Uterus (tissue), 4 donors: ENCODE results near the gene PIK3C3. TPM values are rescaled to one million over a fixed set of nuclear protein-coding genes. Genes with fewer than 3 reads are reported as not detected.

Experiments
- DNase-seq, 2 donors: peaks; one replicate each; pipeline ENCODE4 v3.0.0-alpha.2; 2019 to 2020
- H3K27ac ChIP-seq, 2 donors: fragments of 200-600 bp; sonication (generic); 1 replicate in 1 of 2; 2 replicates in 1 of 2; pipeline ENCODE4 v1.5.1; 2016 to 2018
- H3K27me3 ChIP-seq, 2 donors: fragments of 200-600 bp; sonication (generic); one replicate each; pipeline ENCODE4 v1.5.1; 2018 to 2019; ENCODE audit warnings: control low read depth in 1 of 2
- H3K36me3 ChIP-seq, 2 donors: fragments of 200-600 bp; sonication (generic); one replicate each; pipeline ENCODE4 v1.5.1; 2019; ENCODE audit warnings: control low read depth in 1 of 2
- H3K4me1 ChIP-seq, 2 donors: fragments of 200-600 bp; sonication (generic); one replicate each; pipeline ENCODE4 v1.5.1; 2018 to 2019; ENCODE audit warnings: control low read depth in 1 of 2
- H3K4me3 ChIP-seq, 2 donors: fragments of 200-600 bp; sonication (generic); 1 replicate in 1 of 2; 2 replicates in 1 of 2; pipeline ENCODE4 v1.5.1; 2018 to 2019; ENCODE audit warnings: mild to moderate bottlenecking in 1 of 2
- H3K9me3 ChIP-seq, 2 donors: fragments of 200-600 bp; sonication (generic); one replicate each; pipeline ENCODE4 v1.5.1; 2019; ENCODE audit warnings: control low read depth in 1 of 2
- POLR2A ChIP-seq, 2 donors: fragments of 450-650 bp; IDR thresholded peaks; one replicate each; pipeline ENCODE4 v1.6.1; 2016; ENCODE audit warnings: antibody characterized with exemption in 2 of 2, mild to moderate bottlenecking in 1 of 2, moderate library complexity in 1 of 2
- intact Hi-C: fragments of 100-400 bp; cut with DNase I; formaldehyde crosslinking; loops from one replicate; pipeline ENCODE4 v1.15.1; 2023; ENCODE audit warnings: low total_unique reads
- total RNA-seq, 4 donors: library from RNA; depleted of rRNA in 3 of 4; stranded (reverse); fragments of >200 nt in 3 of 4; gene quantifications; one replicate each; pipeline versions ENCODE4 v1.1.0 to v1.2.4, GENCODE V29; 2014 to 2023
- TF ChIP-seq, protein P1 (sequence below), 4 experiments: fragments of 200-600 bp in 2 of 4; fragments of 450-650 bp in 2 of 4; sonication (generic) in 2 of 4; IDR thresholded peaks; one replicate each; pipeline ENCODE4 v1.5.1; 2016 to 2019; ENCODE audit warnings: antibody characterized with exemption in 4 of 4, mild to moderate bottlenecking in 2 of 4, moderate library complexity in 1 of 4
- donor health status: DM: yes; HTN: yes; CAD: no.

The PIK3C3 gene
- total RNA-seq, 4 donors from 2014 or later: 57.6 to 114 (median 82.2) TPM

DNA sequence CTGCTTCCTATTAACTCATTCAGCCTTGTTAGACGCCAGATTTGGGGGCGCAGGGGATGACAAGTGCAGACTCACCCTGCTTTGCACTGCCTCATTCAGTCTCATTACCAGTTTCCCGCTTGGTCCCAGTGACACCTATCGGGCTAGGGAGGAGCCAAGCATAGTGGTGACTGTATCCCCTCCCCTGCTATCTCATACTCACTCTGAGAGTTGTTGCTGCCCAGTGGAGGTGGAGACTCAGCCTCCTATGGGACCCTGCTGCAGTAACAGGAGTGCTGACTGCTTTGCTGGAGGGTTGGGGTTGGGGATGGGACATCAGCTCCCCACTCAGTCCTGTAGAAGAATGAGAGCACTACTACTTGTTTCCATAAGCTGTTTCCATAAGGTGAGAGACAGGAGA, 21.3 kb upstream of the PIK3C3 start:
- Histone ChIP-seq H3K4me1 (no peaks in the 10 kb centered on the region), H3K27ac (no peak overlapping the region), H3K9me3 (no peaks in the 10 kb centered on the region), H3K4me3 (no peak overlapping the region), H3K27me3 (no peaks in the 10 kb centered on the region), H3K36me3 (no peaks in the 10 kb centered on the region)
- DNase-seq: no peak
- TF ChIP-seq POLR2A (IDR thresholded peaks at IDR 0.05): no peak
- TF ChIP-seq, protein P1, sequence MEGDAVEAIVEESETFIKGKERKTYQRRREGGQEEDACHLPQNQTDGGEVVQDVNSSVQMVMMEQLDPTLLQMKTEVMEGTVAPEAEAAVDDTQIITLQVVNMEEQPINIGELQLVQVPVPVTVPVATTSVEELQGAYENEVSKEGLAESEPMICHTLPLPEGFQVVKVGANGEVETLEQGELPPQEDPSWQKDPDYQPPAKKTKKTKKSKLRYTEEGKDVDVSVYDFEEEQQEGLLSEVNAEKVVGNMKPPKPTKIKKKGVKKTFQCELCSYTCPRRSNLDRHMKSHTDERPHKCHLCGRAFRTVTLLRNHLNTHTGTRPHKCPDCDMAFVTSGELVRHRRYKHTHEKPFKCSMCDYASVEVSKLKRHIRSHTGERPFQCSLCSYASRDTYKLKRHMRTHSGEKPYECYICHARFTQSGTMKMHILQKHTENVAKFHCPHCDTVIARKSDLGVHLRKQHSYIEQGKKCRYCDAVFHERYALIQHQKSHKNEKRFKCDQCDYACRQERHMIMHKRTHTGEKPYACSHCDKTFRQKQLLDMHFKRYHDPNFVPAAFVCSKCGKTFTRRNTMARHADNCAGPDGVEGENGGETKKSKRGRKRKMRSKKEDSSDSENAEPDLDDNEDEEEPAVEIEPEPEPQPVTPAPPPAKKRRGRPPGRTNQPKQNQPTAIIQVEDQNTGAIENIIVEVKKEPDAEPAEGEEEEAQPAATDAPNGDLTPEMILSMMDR (IDR thresholded peaks at IDR 0.05): no peak
- intact Hi-C loops: no loop called here

DNA sequence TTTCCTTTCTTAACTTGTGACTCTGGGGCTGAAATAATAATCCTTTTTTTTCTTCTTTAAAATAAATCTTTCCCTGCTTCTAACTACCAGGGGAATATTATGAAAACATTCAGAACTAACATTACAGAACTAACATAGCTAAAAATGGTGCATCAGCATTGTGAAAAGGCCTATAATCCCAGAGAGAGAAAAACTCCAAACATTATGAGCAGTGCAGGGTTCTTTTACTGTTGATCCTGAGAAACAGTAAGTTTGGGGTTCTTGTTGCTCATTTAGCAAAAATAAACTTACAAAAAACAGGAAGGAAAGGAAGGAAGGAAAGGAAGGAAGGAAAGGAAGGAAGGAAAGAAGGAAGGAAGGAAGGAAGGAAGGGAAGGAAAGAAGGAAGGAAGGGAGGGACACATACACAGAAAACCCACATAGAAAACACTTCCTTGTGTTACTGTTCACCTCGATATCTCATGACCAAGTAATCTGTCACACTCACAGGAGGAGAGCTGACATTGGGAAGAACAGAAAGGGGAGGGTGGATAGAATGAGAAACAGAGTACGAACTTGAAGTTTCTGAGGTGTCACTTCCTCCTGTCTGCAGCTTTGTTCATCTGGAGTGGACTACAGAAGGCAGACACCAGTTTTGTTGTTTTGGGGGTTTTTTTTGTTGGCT, 18.4 kb upstream of the PIK3C3 start:
- intact Hi-C loops: no loop called here
- Histone ChIP-seq H3K27me3 (no peaks in the 10 kb centered on the region), H3K4me3 (no peak overlapping the region), H3K27ac (no peak overlapping the region), H3K36me3 (no peaks in the 10 kb centered on the region), H3K9me3 (no peaks in the 10 kb centered on the region), H3K4me1 (no peaks in the 10 kb centered on the region)
- TF ChIP-seq, protein P1 (IDR thresholded peaks at IDR 0.05): no peak
- no peak for TF ChIP-seq POLR2A (IDR thresholded peaks at IDR 0.05)
- no peak for DNase-seq

DNA sequence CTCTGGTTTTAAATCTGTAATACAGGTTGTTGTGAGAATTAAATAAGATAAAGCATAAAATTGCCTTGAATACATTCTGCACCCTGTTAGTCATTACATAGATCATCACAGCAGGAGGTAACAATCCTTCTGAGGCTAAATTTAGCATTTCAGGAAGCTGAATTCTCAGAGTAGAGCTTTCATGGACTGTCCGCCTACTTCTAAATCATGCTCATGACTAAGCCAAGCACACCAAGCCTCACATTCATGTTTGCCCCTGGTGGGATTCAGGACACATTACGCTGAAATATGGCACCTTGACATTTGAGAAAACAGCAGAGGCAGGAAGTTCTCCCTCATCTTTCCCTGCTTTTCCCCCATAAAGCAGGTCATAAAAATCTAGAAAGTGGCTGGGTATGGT, 16.6 kb upstream of the PIK3C3 start:
- Histone ChIP-seq H3K4me3 (no peak overlapping the region), H3K27me3 (no peaks in the 10 kb centered on the region), H3K27ac (no peak overlapping the region), H3K9me3 (no peaks in the 10 kb centered on the region), H3K36me3 (no peaks in the 10 kb centered on the region), H3K4me1 (no peaks in the 10 kb centered on the region)
- TF ChIP-seq, protein P1 (IDR thresholded peaks at IDR 0.05): no peak
- no peak for TF ChIP-seq POLR2A (IDR thresholded peaks at IDR 0.05)
- intact Hi-C loops: no loop called here
- no peak for DNase-seq

DNA sequence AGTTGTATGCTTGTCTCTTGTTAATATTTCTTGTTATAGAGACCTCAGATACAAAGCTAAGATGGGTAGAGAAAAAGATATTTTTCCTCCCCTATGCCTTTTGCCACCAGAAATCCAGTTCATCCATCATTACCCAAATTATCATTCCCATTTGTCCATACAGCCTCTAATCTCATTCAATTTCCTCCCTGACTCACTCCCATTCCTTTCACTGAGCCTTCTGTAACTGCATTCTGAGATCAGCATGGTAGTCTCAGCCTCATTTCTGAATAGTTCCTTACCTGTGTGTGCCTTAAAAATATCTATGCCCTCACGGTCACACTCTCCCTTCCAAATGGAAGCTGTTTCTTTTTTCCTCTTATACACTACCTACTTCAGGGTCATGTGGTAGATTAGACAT, 15.7 kb upstream of the PIK3C3 start:
- Histone ChIP-seq H3K36me3 (no peaks in the 10 kb centered on the region), H3K27ac (no peak overlapping the region), H3K9me3 (no peaks in the 10 kb centered on the region), H3K4me1 (no peaks in the 10 kb centered on the region), H3K27me3 (no peaks in the 10 kb centered on the region), H3K4me3 (no peak overlapping the region)
- no peak for DNase-seq
- intact Hi-C loops: no loop called here
- TF ChIP-seq, protein P1 (IDR thresholded peaks at IDR 0.05): no peak
- no peak for TF ChIP-seq POLR2A (IDR thresholded peaks at IDR 0.05)

DNA sequence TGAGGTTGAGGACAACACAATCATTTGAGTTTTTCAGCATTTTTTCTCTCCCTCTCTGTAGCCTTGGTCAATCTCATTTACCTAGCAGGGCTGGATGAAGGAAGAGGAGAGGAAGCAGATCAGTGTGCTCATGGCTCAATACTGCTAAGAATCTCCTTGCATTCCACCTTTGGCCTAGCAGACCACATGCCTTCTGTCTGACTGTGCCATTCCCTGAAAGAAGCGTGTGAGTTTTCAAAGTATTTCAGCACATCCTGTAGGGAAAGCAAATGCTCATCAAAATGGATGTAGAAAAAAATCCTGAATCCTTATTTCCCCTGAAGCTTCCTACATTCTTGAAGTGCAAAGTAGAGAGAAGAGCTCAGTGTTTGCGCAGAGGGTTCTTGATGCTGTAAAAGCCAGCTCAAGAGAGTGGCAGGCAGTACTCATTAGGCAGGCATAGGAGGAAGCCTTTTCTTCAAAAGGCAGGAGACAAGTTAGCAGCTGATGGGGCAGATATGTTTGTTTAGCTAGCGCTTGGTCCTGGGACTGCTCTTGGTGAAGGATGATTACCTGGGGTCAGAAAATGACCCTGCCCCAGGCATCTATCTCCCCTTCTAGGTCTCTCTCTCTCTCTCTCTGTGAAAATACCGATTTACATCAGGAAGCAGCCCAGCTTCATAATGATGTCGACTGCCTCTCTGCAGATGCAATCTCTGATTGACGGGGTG, 14.4 kb upstream of the PIK3C3 start:
- H3K4me1 ChIP-seq: no peaks in the 10 kb centered on the region
- no peaks in the 10 kb centered on the region for H3K9me3 ChIP-seq
- H3K36me3 ChIP-seq: no peaks in the 10 kb centered on the region
- DNase-seq: no peak
- no peak for TF ChIP-seq POLR2A (IDR thresholded peaks at IDR 0.05)
- TF ChIP-seq, protein P1 (IDR thresholded peaks at IDR 0.05): no peak
- no peak overlapping the region for H3K27ac ChIP-seq
- no peak overlapping the region for H3K4me3 ChIP-seq
- H3K27me3 ChIP-seq: no peaks in the 10 kb centered on the region
- intact Hi-C loops: no loop called here
